DND-41 (cell line): ENCODE data around the gene GRIN2A.

Experiments
- CTCF ChIP-seq: IDR thresholded peaks from 2 replicates; pipeline ENCODE4 v1.5.1; 2012; ENCODE audit warnings: borderline replicate concordance, low read length, moderate library complexity, mild to moderate bottlenecking; ENCODE audit not compliant: poor library complexity, severe bottlenecking; ENCODE audit errors: extremely low read depth
- EZH2 ChIP-seq: IDR thresholded peaks from 3 replicates; pipeline ENCODE4 v1.6.1; 2012; ENCODE audit warnings: borderline replicate concordance, low read depth, mild to moderate bottlenecking, moderate library complexity, low read length, inconsistent platforms; ENCODE audit not compliant: severe bottlenecking

GRCh38 chr16:10169031-10169430 lies 13.2 kb downstream of the GRIN2A start:
- no peak for TF ChIP-seq CTCF
- TF ChIP-seq EZH2 = no peak
